ENCODE measurements around the gene AKNA.

The AKNA gene

GRCh38 chr9:114284316-114285060 lies 103.3 kb downstream of the AKNA start:
- no peak for DNase-seq (ENCODE audit: low read depth in 2 of 2)
